Measurements from ENCODE around the gene OR4F15.

The OR4F15 gene

DNA sequence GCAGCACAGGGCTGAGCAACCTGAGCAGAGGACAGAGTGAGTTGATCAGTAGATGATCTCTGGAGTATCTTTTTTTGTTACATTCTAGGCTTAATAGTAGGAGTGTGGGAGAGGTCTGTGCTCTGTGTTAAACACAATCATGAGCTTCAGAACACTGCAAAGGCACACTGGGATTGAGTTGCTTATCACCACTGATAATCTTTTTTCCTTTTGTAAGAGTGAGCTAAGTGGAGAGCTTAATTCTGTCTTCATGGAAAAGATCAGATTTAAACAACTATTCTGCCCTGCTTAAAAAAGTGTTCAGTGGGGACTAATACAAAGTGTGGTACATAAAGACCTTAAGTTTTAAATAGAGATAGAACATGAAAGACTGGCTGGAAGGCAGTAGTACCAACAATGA, 7.6 kb upstream of the OR4F15 start:
- FAIRE-seq (no peak), DNase-seq (ENCODE audit: insufficient read length, low spot score) (no peak)
- TF ChIP-seq POLR2A (IDR thresholded peaks at IDR 0.05; ENCODE audit: low read depth, low read length) (no peak), SPI1 (IDR thresholded peaks at IDR 0.05; ENCODE audit: low read depth, low read length) (no peak), POU2F2 (IDR thresholded peaks at IDR 0.05; ENCODE audit: low read depth, low read length) (no peak), TAF1 (IDR thresholded peaks at IDR 0.05; ENCODE audit: low read depth, low read length) (no peak), POLR2AphosphoS5 (IDR thresholded peaks at IDR 0.05; ENCODE audit: low read depth, low read length) (no peak), PAX5 (IDR thresholded peaks at IDR 0.05; ENCODE audit: insufficient read depth, low read length, severe bottlenecking) (no peak)

DNA sequence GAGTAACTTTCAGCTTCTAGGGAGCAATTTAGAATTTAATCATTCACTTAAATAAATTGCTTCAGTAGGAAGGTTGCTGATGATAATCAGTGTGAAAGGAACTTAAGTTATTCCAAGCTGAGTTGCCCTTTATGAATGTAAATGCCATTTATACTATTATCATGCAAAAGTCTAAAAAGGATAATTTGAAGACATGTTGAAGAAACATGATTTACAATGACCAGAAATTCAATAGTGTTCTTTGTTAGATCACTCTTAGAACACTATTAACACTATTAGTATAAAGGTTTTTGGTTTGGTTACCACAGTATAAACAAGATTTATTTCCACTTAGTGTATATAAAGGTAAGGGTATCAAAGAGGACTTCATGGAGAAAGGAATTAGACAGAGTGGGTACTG, 7.1 kb upstream of the OR4F15 start:
- DNase-seq (ENCODE audit: insufficient read length, low spot score) (no peak), FAIRE-seq (no peak)
- TF ChIP-seq PAX5 (IDR thresholded peaks at IDR 0.05; ENCODE audit: insufficient read depth, low read length, severe bottlenecking) = no peak
- no peak for TF ChIP-seq SPI1 (IDR thresholded peaks at IDR 0.05; ENCODE audit: low read depth, low read length)
- TF ChIP-seq POLR2AphosphoS5 (IDR thresholded peaks at IDR 0.05; ENCODE audit: low read depth, low read length) = no peak
- TF ChIP-seq POLR2A (IDR thresholded peaks at IDR 0.05; ENCODE audit: low read depth, low read length) = no peak
- TF ChIP-seq POU2F2 (IDR thresholded peaks at IDR 0.05; ENCODE audit: low read depth, low read length) = no peak
- no peak for TF ChIP-seq TAF1 (IDR thresholded peaks at IDR 0.05; ENCODE audit: low read depth, low read length)

DNA sequence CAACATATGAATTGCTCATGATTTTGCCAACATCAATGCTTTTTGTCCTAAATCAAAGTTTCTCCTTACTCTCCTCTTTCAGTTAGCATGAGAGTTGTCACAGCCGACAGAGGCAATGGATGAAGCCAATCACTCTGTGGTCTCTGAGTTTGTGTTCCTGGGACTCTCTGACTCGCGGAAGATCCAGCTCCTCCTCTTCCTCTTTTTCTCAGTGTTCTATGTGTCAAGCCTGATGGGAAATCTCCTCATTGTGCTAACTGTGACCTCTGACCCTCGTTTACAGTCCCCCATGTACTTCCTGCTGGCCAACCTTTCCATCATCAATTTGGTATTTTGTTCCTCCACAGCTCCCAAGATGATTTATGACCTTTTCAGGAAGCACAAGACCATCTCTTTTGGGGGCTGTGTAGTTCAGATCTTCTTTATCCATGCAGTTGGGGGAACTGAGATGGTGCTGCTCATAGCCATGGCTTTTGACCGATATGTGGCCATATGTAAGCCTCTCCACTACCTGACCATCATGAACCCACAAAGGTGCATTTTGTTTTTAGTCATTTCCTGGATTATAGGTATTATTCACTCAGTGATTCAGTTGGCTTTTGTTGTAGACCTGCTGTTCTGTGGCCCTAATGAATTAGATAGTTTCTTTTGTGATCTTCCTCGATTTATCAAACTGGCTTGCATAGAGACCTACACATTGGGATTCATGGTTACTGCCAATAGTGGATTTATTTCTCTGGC, 6.2 kb upstream of the OR4F15 start:
- DNase-seq (ENCODE audit: insufficient read length, low spot score) (no peak), FAIRE-seq (no peak)
- TF ChIP-seq PAX5 (IDR thresholded peaks at IDR 0.05; ENCODE audit: insufficient read depth, low read length, severe bottlenecking) (no peak), POLR2A (IDR thresholded peaks at IDR 0.05; ENCODE audit: low read depth, low read length) (no peak), POLR2AphosphoS5 (IDR thresholded peaks at IDR 0.05; ENCODE audit: low read depth, low read length) (no peak), TAF1 (IDR thresholded peaks at IDR 0.05; ENCODE audit: low read depth, low read length) (no peak), SPI1 (IDR thresholded peaks at IDR 0.05; ENCODE audit: low read depth, low read length) (no peak), POU2F2 (IDR thresholded peaks at IDR 0.05; ENCODE audit: low read depth, low read length) (no peak)

DNA sequence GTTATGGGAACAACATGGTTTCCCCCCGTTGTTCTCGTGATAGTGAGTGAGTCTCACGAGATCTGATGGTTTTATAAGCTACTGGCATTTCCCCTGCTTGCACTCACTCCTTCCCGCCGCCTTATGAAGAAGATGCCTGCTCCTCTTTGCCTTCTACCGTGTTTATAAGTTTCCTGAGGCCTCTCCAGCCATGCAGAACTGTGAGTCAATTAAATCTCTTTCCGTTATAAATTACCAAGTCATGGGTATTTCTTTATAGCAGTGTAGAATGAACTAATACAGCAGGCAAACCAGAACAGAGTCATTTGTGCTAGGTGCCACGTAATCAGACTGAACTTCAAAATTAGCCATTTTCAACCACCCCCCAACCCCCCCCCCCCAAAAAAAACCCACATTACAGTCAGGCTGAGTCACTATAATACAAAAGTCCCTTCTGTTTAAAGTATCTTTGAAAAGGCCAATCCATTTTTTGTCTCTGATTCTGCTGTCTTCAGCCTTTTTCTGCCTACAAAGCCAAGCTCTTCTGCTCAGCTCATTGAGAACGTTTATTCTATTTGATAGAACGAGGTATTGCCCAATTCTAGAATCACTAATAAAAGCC, 4.6 kb upstream of the OR4F15 start:
- no peak for TF ChIP-seq PAX5 (IDR thresholded peaks at IDR 0.05; ENCODE audit: insufficient read depth, low read length, severe bottlenecking)
- no peak for TF ChIP-seq POU2F2 (IDR thresholded peaks at IDR 0.05; ENCODE audit: low read depth, low read length)
- TF ChIP-seq SPI1 (IDR thresholded peaks at IDR 0.05; ENCODE audit: low read depth, low read length) = no peak
- TF ChIP-seq POLR2A (IDR thresholded peaks at IDR 0.05; ENCODE audit: low read depth, low read length) = no peak
- no peak for TF ChIP-seq POLR2AphosphoS5 (IDR thresholded peaks at IDR 0.05; ENCODE audit: low read depth, low read length)
- no peak for TF ChIP-seq TAF1 (IDR thresholded peaks at IDR 0.05; ENCODE audit: low read depth, low read length)
- FAIRE-seq (no peak), DNase-seq (ENCODE audit: insufficient read length, low spot score) (no peak)

DNA sequence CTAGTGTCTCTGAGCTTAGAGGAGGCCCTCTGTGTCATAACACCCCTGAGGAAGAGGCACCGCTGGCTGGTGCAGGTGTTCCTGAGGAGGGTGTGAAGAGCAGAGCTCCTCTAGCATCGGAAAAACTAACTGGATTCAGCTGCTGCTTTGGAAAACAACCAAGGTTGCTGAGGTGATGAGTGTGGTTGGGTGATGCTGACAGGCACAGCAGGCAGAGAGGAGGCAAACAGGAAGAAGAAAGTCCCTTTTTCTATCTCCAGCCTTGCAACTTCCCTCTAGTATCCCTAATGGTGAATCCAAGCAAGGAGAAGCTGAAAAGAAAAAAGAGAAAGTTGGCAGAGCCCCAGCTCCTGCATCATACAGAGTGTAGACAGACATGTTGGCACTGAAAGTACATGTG, 3.8 kb upstream of the OR4F15 start:
- TF ChIP-seq SPI1 (IDR thresholded peaks at IDR 0.05; ENCODE audit: low read depth, low read length) (no peak), POU2F2 (IDR thresholded peaks at IDR 0.05; ENCODE audit: low read depth, low read length) (no peak), POLR2A (IDR thresholded peaks at IDR 0.05; ENCODE audit: low read depth, low read length) (no peak), PAX5 (IDR thresholded peaks at IDR 0.05; ENCODE audit: insufficient read depth, low read length, severe bottlenecking) (no peak), TAF1 (IDR thresholded peaks at IDR 0.05; ENCODE audit: low read depth, low read length) (no peak), POLR2AphosphoS5 (IDR thresholded peaks at IDR 0.05; ENCODE audit: low read depth, low read length) (no peak)
- FAIRE-seq = no peak
- no peak for DNase-seq (ENCODE audit: insufficient read length, low spot score)

DNA sequence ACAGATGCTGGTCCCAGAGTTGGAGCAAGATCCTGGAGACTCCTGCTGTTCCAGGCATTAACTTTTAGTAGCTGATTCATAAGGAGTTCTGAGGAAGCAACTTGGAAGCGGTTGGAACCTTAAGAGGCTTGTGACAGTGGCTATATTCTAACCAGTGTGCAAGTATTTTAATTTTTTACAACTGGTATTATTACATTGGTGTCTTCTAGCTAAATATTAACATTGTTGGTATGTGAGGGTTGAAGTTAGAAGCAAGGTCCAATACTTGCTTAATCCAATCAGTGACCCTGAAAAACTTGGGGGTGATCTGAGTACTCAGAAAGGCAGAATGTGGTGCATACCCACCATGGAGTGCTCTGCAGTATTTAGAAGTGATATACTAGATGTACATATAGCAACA, 1.5 kb upstream of the OR4F15 start:
- no peak for FAIRE-seq
- no peak for DNase-seq (ENCODE audit: insufficient read length, low spot score)
- TF ChIP-seq PAX5 (IDR thresholded peaks at IDR 0.05; ENCODE audit: insufficient read depth, low read length, severe bottlenecking) = no peak
- TF ChIP-seq POLR2AphosphoS5 (IDR thresholded peaks at IDR 0.05; ENCODE audit: low read depth, low read length) = no peak
- TF ChIP-seq POU2F2 (IDR thresholded peaks at IDR 0.05; ENCODE audit: low read depth, low read length) = no peak
- TF ChIP-seq SPI1 (IDR thresholded peaks at IDR 0.05; ENCODE audit: low read depth, low read length) = no peak
- no peak for TF ChIP-seq TAF1 (IDR thresholded peaks at IDR 0.05; ENCODE audit: low read depth, low read length)

DNA sequence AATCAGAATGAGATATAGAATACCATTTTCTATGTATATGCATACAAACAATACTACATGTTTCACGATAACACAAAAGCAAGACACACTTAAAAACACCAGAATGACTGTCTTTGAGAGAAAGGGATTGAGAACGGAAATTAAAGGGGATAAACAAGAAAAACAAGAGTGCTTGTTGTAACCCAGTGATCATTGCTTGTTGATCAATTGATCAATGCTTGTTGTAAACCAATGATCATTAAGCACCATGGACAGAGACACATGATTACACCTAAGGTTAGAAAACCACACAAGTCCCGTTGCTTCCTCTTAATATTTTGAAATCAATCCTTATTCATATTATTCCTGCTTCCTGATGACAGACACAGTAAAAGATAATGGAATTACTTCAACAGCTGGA, 1.1 kb upstream of the OR4F15 start:
- FAIRE-seq (no peak), DNase-seq (ENCODE audit: insufficient read length, low spot score) (no peak)
- TF ChIP-seq PAX5 (IDR thresholded peaks at IDR 0.05; ENCODE audit: insufficient read depth, low read length, severe bottlenecking) = no peak
- no peak for TF ChIP-seq POLR2AphosphoS5 (IDR thresholded peaks at IDR 0.05; ENCODE audit: low read depth, low read length)
- no peak for TF ChIP-seq POLR2A (IDR thresholded peaks at IDR 0.05; ENCODE audit: low read depth, low read length)
- TF ChIP-seq POU2F2 (IDR thresholded peaks at IDR 0.05; ENCODE audit: low read depth, low read length) = no peak
- TF ChIP-seq SPI1 (IDR thresholded peaks at IDR 0.05; ENCODE audit: low read depth, low read length) = no peak
- TF ChIP-seq TAF1 (IDR thresholded peaks at IDR 0.05; ENCODE audit: low read depth, low read length) = no peak

DNA sequence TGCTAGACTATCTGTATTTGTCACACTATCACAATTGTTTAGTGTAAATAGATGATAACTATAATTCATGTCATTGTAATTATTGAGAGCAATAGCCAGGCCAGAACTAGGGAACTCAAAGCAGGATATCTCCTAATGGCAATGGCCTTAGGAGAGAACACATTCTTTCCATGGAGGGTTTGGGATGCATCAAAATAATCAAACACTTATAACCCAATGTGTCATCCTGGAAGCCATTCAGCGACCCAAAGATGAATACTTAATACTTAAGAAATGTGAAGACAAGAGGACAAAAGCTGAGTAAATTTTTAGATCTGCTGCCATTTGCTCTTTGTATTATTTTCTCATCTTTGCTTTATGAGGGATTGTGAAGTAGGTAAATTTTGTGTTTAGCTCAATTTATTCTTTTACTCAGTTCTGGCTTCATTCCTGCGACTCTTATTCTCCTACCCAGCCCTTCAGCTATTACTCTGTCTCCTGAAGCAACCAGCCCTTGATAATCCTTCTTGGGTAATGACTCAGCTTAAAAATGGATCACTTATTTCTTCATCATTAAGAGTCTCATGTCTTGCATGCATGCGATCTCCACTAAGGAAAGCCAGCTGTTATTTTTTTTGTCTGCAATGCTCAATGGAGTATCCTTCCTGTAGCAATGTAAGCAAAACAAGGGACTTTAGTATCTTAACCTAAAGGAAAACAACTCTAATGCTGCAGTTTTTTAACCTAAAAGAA, 2.0 kb downstream of the OR4F15 start:
- FAIRE-seq (no peak), DNase-seq (ENCODE audit: insufficient read length, low spot score) (no peak)
- TF ChIP-seq TAF1 (IDR thresholded peaks at IDR 0.05; ENCODE audit: low read depth, low read length) = no peak
- TF ChIP-seq PAX5 (IDR thresholded peaks at IDR 0.05; ENCODE audit: insufficient read depth, low read length, severe bottlenecking) = no peak
- no peak for TF ChIP-seq POU2F2 (IDR thresholded peaks at IDR 0.05; ENCODE audit: low read depth, low read length)
- no peak for TF ChIP-seq POLR2A (IDR thresholded peaks at IDR 0.05; ENCODE audit: low read depth, low read length)
- TF ChIP-seq SPI1 (IDR thresholded peaks at IDR 0.05; ENCODE audit: low read depth, low read length) = no peak
- TF ChIP-seq POLR2AphosphoS5 (IDR thresholded peaks at IDR 0.05; ENCODE audit: low read depth, low read length) = no peak

DNA sequence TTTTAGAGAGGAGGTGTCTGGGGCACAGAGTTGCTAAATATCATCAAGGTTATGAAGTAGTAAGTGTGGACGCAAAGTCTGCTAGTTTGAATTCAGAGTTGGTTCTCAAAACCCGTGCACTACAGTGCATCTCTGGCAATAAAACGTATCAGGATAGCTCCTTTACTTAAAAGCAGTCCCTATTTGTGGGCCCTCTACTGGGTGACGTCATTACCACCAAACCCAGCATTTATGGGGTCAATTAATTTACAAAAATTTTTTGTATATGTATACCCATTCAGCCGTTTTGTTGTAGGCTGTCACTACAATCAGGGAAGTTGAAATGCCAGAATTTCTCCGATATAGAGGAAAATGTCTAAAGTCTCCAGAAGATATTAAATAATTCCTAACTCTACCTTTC, 8.8 kb downstream of the OR4F15 start:
- FAIRE-seq = no peak
- no peak for TF ChIP-seq PAX5 (IDR thresholded peaks at IDR 0.05; ENCODE audit: insufficient read depth, low read length, severe bottlenecking)
- no peak for TF ChIP-seq TAF1 (IDR thresholded peaks at IDR 0.05; ENCODE audit: low read depth, low read length)
- no peak for TF ChIP-seq POU2F2 (IDR thresholded peaks at IDR 0.05; ENCODE audit: low read depth, low read length)
- TF ChIP-seq POLR2AphosphoS5 (IDR thresholded peaks at IDR 0.05; ENCODE audit: low read depth, low read length) = no peak
- no peak for TF ChIP-seq SPI1 (IDR thresholded peaks at IDR 0.05; ENCODE audit: low read depth, low read length)
- DNase-seq (ENCODE audit: insufficient read length, low spot score) = no peak
